GM19351 (cell line): Measurements from ENCODE around the gene WASHC1.
"Not testable (repeated sequence)": the region's sequence is repeated elsewhere in the genome, so short reads cannot be mapped to it uniquely, and the experiment has no call there.

Source experiments
- ATAC-seq: cut with Tn5 transposase; IDR thresholded peaks from one replicate; pipeline ENCODE4 v1.9.1; 2021; ENCODE audit warnings: mild to moderate bottlenecking, moderate library complexity; ENCODE audit not compliant: unreplicated experiment

Gene WASHC1

GRCh38 chr9:29356-29755 lies at the start of gene WASHC1:
TSS of gene WASHC1 (minus strand) at chr9:29456. CDS start at chr9:24999, 4,457 bp downstream.
- not testable (repeated sequence) for ATAC-seq

- not testable (repeated sequence) for ATAC-seq
Measured at GRCh38 chr9:78333-78732, 49.1 kb upstream of the WASHC1 start.

- ATAC-seq = not testable (repeated sequence)
Measured at GRCh38 chr9:76389-76788, 47.1 kb upstream of the WASHC1 start.

- ATAC-seq = not testable (repeated sequence)
Measured at GRCh38 chr9:73900-74525, 44.8 kb upstream of the WASHC1 start.

GRCh38 chr9:73076-73899 lies 44.0 kb upstream of the WASHC1 start:
- ATAC-seq = not testable (repeated sequence)

- peak; percentile 89 for ATAC-seq
Measured at GRCh38 chr9:63031-63629, 33.9 kb upstream of the WASHC1 start.

- ATAC-seq = not testable (repeated sequence)
Measured at GRCh38 chr9:52678-53077, 23.4 kb upstream of the WASHC1 start.

GRCh38 chr9:48190-48842 lies 19.1 kb upstream of the WASHC1 start:
- not testable (repeated sequence) for ATAC-seq

GRCh38 chr9:46639-47271 lies 17.5 kb upstream of the WASHC1 start:
- ATAC-seq = not testable (repeated sequence)

GRCh38 chr9:46164-46563 lies 16.9 kb upstream of the WASHC1 start:
- not testable (repeated sequence) for ATAC-seq

- ATAC-seq = not testable (repeated sequence)
Measured at GRCh38 chr9:45180-45878, 16.1 kb upstream of the WASHC1 start.

GRCh38 chr9:44416-44815 lies 15.2 kb upstream of the WASHC1 start:
- ATAC-seq = not testable (repeated sequence)

- ATAC-seq = not testable (repeated sequence)
Measured at GRCh38 chr9:43636-44035, 14.4 kb upstream of the WASHC1 start.

GRCh38 chr9:43116-43515 lies 13.9 kb upstream of the WASHC1 start:
- ATAC-seq = not testable (repeated sequence)

GRCh38 chr9:41819-42218 lies 12.6 kb upstream of the WASHC1 start:
- not testable (repeated sequence) for ATAC-seq

GRCh38 chr9:41261-41676 lies 12.0 kb upstream of the WASHC1 start:
- ATAC-seq = not testable (repeated sequence)

- not testable (repeated sequence) for ATAC-seq
Measured at GRCh38 chr9:32308-32707, 3.1 kb upstream of the WASHC1 start.

- ATAC-seq = not testable (repeated sequence)
Measured at GRCh38 chr9:28775-29174, 481 bp downstream of the WASHC1 start.

GRCh38 chr9:21621-22020 lies 7.6 kb downstream of the WASHC1 start:
- not testable (repeated sequence) for ATAC-seq

- not testable (repeated sequence) for ATAC-seq
Measured at GRCh38 chr9:16875-17274, 12.4 kb downstream of the WASHC1 start.
